H1 (cell line): ENCODE data around the gene RTEL1. TPM values are rescaled to one million over a fixed set of nuclear protein-coding genes. Genes with fewer than 3 reads are reported as not detected.

Source experiments
- CTCF ChIA-PET: fragments of 300-600 bp; sonication (Branson Sonifier 250); formaldehyde crosslinking; loops from one replicate; lab custom pipeline; 2021; ENCODE audit not compliant: partially characterized antibody; lab: Charles Lee
- POLR2A ChIA-PET: fragments of 300-600 bp; sonication (Branson Sonifier 250); formaldehyde crosslinking; loops from one replicate; lab custom pipeline; 2021; ENCODE audit warnings: inconsistent platforms; ENCODE audit not compliant: partially characterized antibody; lab: Charles Lee
- DNase-seq, 2 experiments: peaks; one replicate each; pipeline versions ENCODE4 v3.0.0 to v3.0.0-alpha.2; 2010 to 2022; ENCODE audit warnings: low spot score in 2 of 2, low read depth in 1 of 2, mixed read lengths in 1 of 2
- FAIRE-seq: peaks from 2 replicates; lab custom pipeline; 2011; peaks lifted over from hg19 to GRCh38; lab: Jason Lieb, UNC
- H2AFZ ChIP-seq: 2 replicates; pipeline ENCODE4 v1.8.1; 2012; ENCODE audit warnings: low read length, inconsistent platforms
- H2AK5ac ChIP-seq: 2 replicates; pipeline ENCODE4 v1.6.1; 2013; ENCODE audit warnings: low read depth, low read length
- H2BK120ac ChIP-seq: replicated peaks from 2 replicates; pipeline ENCODE3; 2013; ENCODE audit warnings: low read depth, low read length, inconsistent platforms
- H2BK12ac ChIP-seq: 2 replicates; pipeline ENCODE4 v1.6.1; 2013; ENCODE audit warnings: low read depth, low read length
- H2BK15ac ChIP-seq: 2 replicates; pipeline ENCODE4 v1.6.1; 2013; ENCODE audit warnings: low read length
- H2BK20ac ChIP-seq: 2 replicates; pipeline ENCODE4 v1.6.1; 2013; ENCODE audit warnings: low read length
- H2BK5ac ChIP-seq: 2 replicates; pipeline ENCODE4 v1.6.1; 2013; ENCODE audit warnings: low read depth, low read length
- H3K14ac ChIP-seq: 2 replicates; pipeline ENCODE4 v1.6.1; 2013; ENCODE audit warnings: inconsistent platforms; ENCODE audit not compliant: insufficient read length
- H3K18ac ChIP-seq: 2 replicates; pipeline ENCODE4 v1.6.1; 2013; ENCODE audit warnings: low read length; ENCODE audit errors: extremely low read depth
- H3K23ac ChIP-seq: 2 replicates; pipeline ENCODE4 v1.6.1; 2013; ENCODE audit warnings: inconsistent platforms; ENCODE audit not compliant: insufficient read length
- H3K23me2 ChIP-seq: 2 replicates; pipeline ENCODE4 v1.6.1; 2013; ENCODE audit warnings: low read depth, low read length
- H3K27ac ChIP-seq: 2 replicates; pipeline ENCODE4 v1.6.1; 2011; ENCODE audit warnings: low read depth, low read length, inconsistent platforms
- H3K27me3 ChIP-seq, 4 experiments: replicated peaks in 1 of 4; 1 replicate in 1 of 4; 2 replicates in 3 of 4; pipeline versions ENCODE4 v1.6.1 to v1.8.1; 2011 to 2013; ENCODE audit warnings: low read length in 3 of 4, mild to moderate bottlenecking in 3 of 4, inconsistent platforms in 2 of 4, mixed read lengths in 2 of 4, moderate library complexity in 1 of 4; ENCODE audit not compliant: control insufficient read depth in 3 of 4, insufficient read depth in 3 of 4; ENCODE audit errors: extremely low read depth in 1 of 4
- H3K36me3 ChIP-seq, 4 experiments: 2 replicates each; pipeline versions ENCODE4 v1.6.1 to v1.8.1; 2011 to 2013; ENCODE audit warnings: mild to moderate bottlenecking in 4 of 4, low read length in 3 of 4, moderate library complexity in 2 of 4, control low read depth in 1 of 4, inconsistent platforms in 1 of 4; ENCODE audit not compliant: insufficient read depth in 4 of 4, control insufficient read depth in 2 of 4
- H3K4ac ChIP-seq: replicated peaks from 2 replicates; pipeline ENCODE3; 2013; ENCODE audit warnings: low read length, low read depth, mixed read lengths, inconsistent platforms; ENCODE audit not compliant: insufficient read length
- H3K4me1 ChIP-seq, 4 experiments: replicated peaks in 1 of 4; 1 replicate in 1 of 4; 2 replicates in 3 of 4; pipeline versions ENCODE4 v1.6.1 to v1.8.1; 2011 to 2013; ENCODE audit warnings: low read length in 3 of 4, inconsistent platforms in 2 of 4, mixed read lengths in 1 of 4; ENCODE audit not compliant: insufficient read depth in 4 of 4, control insufficient read depth in 3 of 4
- H3K4me2 ChIP-seq, 2 experiments: 2 replicates each; pipeline versions ENCODE4 v1.6.1 to v1.8.1; 2011 to 2013; ENCODE audit warnings: low read depth in 2 of 2, low read length in 2 of 2, control low read depth in 1 of 2, inconsistent platforms in 1 of 2, mild to moderate bottlenecking in 1 of 2; ENCODE audit not compliant: insufficient read depth in 1 of 2
- H3K4me3 ChIP-seq, 4 experiments: fragments of 200-600, 300-600 bp in 1 of 4; sonication (generic), shearing (Covaris generic), sonication (Bioruptor Twin) in 1 of 4; 2 replicates each; pipeline versions ENCODE4 v1.5.1 to v1.8.1; 2011 to 2016; ENCODE audit warnings: low read length in 4 of 4, low read depth in 3 of 4, control low read depth in 2 of 4, inconsistent platforms in 2 of 4, mild to moderate bottlenecking in 2 of 4, mixed read lengths in 1 of 4, moderate library complexity in 1 of 4; ENCODE audit not compliant: insufficient read depth in 2 of 4; ENCODE audit errors: extremely low read depth in 1 of 4
- H3K56ac ChIP-seq: replicated peaks from 2 replicates; pipeline ENCODE3; 2013; ENCODE audit warnings: low read depth, mild to moderate bottlenecking, mixed read lengths, low read length, inconsistent platforms; ENCODE audit not compliant: insufficient read length
- H3K79me1 ChIP-seq: 2 replicates; pipeline ENCODE4 v1.6.1; 2013; ENCODE audit warnings: low read depth, low read length, control low read depth
- H3K79me2 ChIP-seq, 2 experiments: 2 replicates each; pipeline versions ENCODE4 v1.6.1 to v1.8.1; 2012 to 2013; ENCODE audit warnings: low read length in 2 of 2, mild to moderate bottlenecking in 2 of 2, inconsistent platforms in 1 of 2; ENCODE audit not compliant: insufficient read depth in 2 of 2, control insufficient read depth in 1 of 2
- H3K9ac ChIP-seq, 4 experiments: replicated peaks in 1 of 4; 1 replicate in 1 of 4; 2 replicates in 3 of 4; pipeline versions ENCODE4 v1.6.1 to v1.8.1; 2011 to 2013; ENCODE audit warnings: low read depth in 3 of 4, low read length in 3 of 4, control low read depth in 2 of 4, mild to moderate bottlenecking in 2 of 4, moderate library complexity in 2 of 4, inconsistent platforms in 1 of 4; ENCODE audit errors: extremely low read depth in 1 of 4
- H3K9me3 ChIP-seq, 2 experiments: 2 replicates each; pipeline versions ENCODE4 v1.6.1 to v1.8.1; 2012 to 2013; ENCODE audit warnings: mild to moderate bottlenecking in 2 of 2, moderate library complexity in 2 of 2, control low read depth in 1 of 2, inconsistent platforms in 1 of 2, low read depth in 1 of 2, low read length in 1 of 2, mixed read lengths in 1 of 2; ENCODE audit not compliant: insufficient read depth in 2 of 2
- H4K20me1 ChIP-seq, 2 experiments: replicated peaks in 1 of 2; 2 replicates each; pipeline versions ENCODE3 to v1.8.1; 2011 to 2013; ENCODE audit warnings: inconsistent platforms in 2 of 2, low read length in 2 of 2, mild to moderate bottlenecking in 1 of 2; ENCODE audit not compliant: insufficient read depth in 2 of 2, control insufficient read depth in 1 of 2
- H4K5ac ChIP-seq: 2 replicates; pipeline ENCODE4 v1.6.1; 2013; ENCODE audit warnings: low read length, low read depth, mixed read lengths, inconsistent platforms; ENCODE audit not compliant: insufficient read length
- H4K8ac ChIP-seq: 2 replicates; pipeline ENCODE4 v1.8.0; 2013; ENCODE audit warnings: mild to moderate bottlenecking, moderate library complexity, low read length, inconsistent platforms; ENCODE audit not compliant: insufficient read depth; ENCODE audit errors: extremely low read depth
- H4K91ac ChIP-seq: replicated peaks from 2 replicates; pipeline ENCODE3; 2013; ENCODE audit warnings: low read length, mixed read lengths, inconsistent platforms; ENCODE audit not compliant: insufficient read length
- BRCA1 ChIP-seq: IDR thresholded peaks from 2 replicates; pipeline ENCODE4 v1.6.1; 2012; ENCODE audit warnings: low read depth, low read length, improper control_type of control experiment
- CREB1 ChIP-seq: IDR thresholded peaks from 2 replicates; pipeline ENCODE4 v1.6.1; 2012; ENCODE audit warnings: inconsistent platforms
- EGR1 ChIP-seq: IDR thresholded peaks from 2 replicates; pipeline ENCODE4 v1.6.1; 2011; ENCODE audit warnings: low read depth, low read length, borderline replicate concordance
- GABPA ChIP-seq: IDR thresholded peaks from 2 replicates; pipeline ENCODE4 v1.6.1; 2011; ENCODE audit warnings: mild to moderate bottlenecking, low read length, moderate library complexity, borderline replicate concordance; ENCODE audit not compliant: insufficient read depth
- JUND ChIP-seq: IDR thresholded peaks from 2 replicates; pipeline ENCODE4 v1.6.1; 2011; ENCODE audit warnings: mild to moderate bottlenecking, improper control_type of control experiment, low read length
- KDM4A ChIP-seq: IDR thresholded peaks from one replicate; pipeline ENCODE4 v1.7.1; 2012; ENCODE audit warnings: low read depth, mild to moderate bottlenecking, moderate library complexity, low read length, inconsistent platforms; ENCODE audit not compliant: severe bottlenecking
- MAFK ChIP-seq: IDR thresholded peaks from 2 replicates; pipeline ENCODE4 v1.6.1; 2012; ENCODE audit warnings: low read depth, mild to moderate bottlenecking, improper control_type of control experiment, low read length
- POLR2AphosphoS5 ChIP-seq: IDR thresholded peaks from 2 replicates; pipeline ENCODE4 v1.6.1; 2011; ENCODE audit warnings: low read depth, low read length
- POU5F1 ChIP-seq: IDR thresholded peaks from 2 replicates; pipeline ENCODE4 v1.6.1; 2011; ENCODE audit warnings: low read depth, mild to moderate bottlenecking, low read length, moderate library complexity
- SIN3A ChIP-seq, 2 experiments: IDR thresholded peaks in 1 of 2; conservative IDR thresholded peaks in 1 of 2; 2 replicates each; pipeline ENCODE4 v1.6.1; 2011 to 2012; ENCODE audit warnings: low read length in 2 of 2, improper control_type of control experiment in 1 of 2, low read depth in 1 of 2, mild to moderate bottlenecking in 1 of 2
- ZNF274 ChIP-seq: IDR thresholded peaks from 2 replicates; pipeline ENCODE4 v1.7.0; 2012; ENCODE audit warnings: low read length, borderline replicate concordance; ENCODE audit errors: extremely low read depth
- WGBS, 2 experiments: shearing (Covaris generic) in 1 of 2; methylation state at CpG; one replicate each; pipeline versions ENCODE4 v1.1.6 to v1.1.7; 2013 to 2015; ENCODE audit warnings: low lambda C conversion rate in 2 of 2, mixed read lengths in 2 of 2, inconsistent platforms in 1 of 2, low coverage in 1 of 2, missing lambda C conversion rate in 1 of 2; ENCODE audit not compliant: insufficient replicate concordance in 2 of 2, insufficient coverage in 1 of 2, insufficient read length in 1 of 2; ENCODE audit errors: extremely low coverage in 1 of 2, missing lambda C conversion rate in 1 of 2; 5-methylcytosine and 5-hydroxymethylcytosine counted together
- polyA plus RNA-seq, 7 experiments: library from polyadenylated mRNA; depleted of rRNA in 3 of 7; stranded (reverse) in 5 of 7; unstranded in 2 of 7; fragments of >200 nt in 5 of 7; fragments of 200-250 nt in 2 of 7; gene quantifications; 1 replicate in 5 of 7; 2 replicates in 1 of 7; 4 replicates in 1 of 7; pipeline versions ENCODE4 v1.2.1 to v1.2.3, GENCODE V29; 2011 to 2013; ENCODE audit warnings: missing spikeins in 2 of 7, mixed read lengths in 2 of 7
- total RNA-seq: library from RNA; stranded (reverse); fragmentation: NEBNext Ultra II Directional; extraction: Animal tissue kit (Norgen Biotek cat#: 25700); gene quantifications from 2 replicates; pipeline ENCODE4 v1.2.1, GENCODE V29; 2021
- TF ChIP-seq, protein P1 (sequence below): IDR thresholded peaks from 2 replicates; pipeline ENCODE4 v1.6.1; 2012; ENCODE audit warnings: inconsistent platforms

RTEL1 gene
- total and polyA plus RNA-seq, 2 of the 8 experiments (the other 6 are each of a cell fraction or from before 2014, with no cell fraction given) = 16.2 to 37.1 TPM

DNA sequence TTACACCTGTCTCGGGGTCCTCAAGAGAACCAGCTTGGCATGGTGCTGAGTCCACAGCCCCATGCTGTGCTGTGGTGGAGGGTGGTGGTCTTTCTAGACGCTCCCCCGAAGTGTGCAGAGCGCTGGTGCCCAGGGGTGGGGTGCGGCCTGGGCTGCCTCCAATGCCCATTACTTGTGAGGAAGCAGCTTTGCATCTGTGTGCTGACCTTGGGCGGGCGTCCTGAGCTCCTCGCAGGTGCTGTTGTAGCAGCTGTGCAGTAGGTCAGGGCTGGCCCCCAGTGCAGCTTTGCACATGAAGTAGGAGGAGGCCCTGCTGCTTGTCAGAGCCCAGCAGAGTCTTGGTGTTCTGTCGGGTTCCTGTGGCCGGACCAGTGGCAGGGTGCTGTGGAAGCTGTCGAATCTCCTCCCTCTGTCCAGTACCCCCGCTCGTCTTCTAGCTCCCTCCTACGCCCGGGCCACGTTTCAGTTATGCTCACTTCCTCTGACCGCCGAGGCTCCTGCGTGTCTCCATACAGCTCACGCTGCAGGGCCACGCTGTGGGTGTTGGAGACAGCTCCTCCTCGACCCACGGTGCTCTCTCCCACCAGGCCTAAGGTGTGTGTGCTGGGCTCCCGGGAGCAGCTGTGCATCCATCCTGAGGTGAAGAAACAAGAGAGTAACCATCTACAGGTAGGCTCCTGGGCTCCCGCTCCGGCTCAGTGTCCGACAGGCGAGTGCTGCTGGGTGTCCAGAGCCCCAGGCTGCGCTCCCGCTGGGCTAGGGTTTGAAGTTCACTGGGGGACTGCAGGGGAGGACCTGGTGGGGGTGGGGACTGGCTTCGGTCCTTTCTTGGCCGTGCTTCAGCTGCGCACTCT is 4.1 kb downstream of the RTEL1 start:
- Histone ChIP-seq H3K14ac (no peak overlapping the region), H2BK120ac (no peak overlapping the region), H2AFZ (no peak overlapping the region), H3K56ac (no peak overlapping the region), H2BK5ac (no peak overlapping the region), H3K18ac (no peak overlapping the region), H3K4me3 (no peak overlapping the region), H2BK15ac (no peak overlapping the region), H2BK12ac (no peak overlapping the region), H3K27me3 (no peaks in the 10 kb centered on the region), H3K23me2 (peaks cover 9% of the 10 kb centered on the region), H2BK20ac (no peak overlapping the region), H3K23ac (no peak overlapping the region), H4K8ac (no peak overlapping the region), H3K9ac (no peak overlapping the region), H3K4me2 (no peak overlapping the region), H3K79me1 (no peaks in the 10 kb centered on the region; the same call in 1 of the 2 replicates), H3K36me3 (peaks cover 0 to 17% (median 9%) of the 10 kb centered on the region in 4 experiments; a peak in 6 of 8 replicates), H3K79me2 (peaks cover 0 to 9% of the 10 kb centered on the region in 2 experiments; a peak in 1 of 4 replicates), H4K91ac (no peak overlapping the region), H3K4ac (no peak overlapping the region), H3K27ac (no peak overlapping the region), H3K9me3 (no peaks in the 10 kb centered on the region), H4K5ac (no peak overlapping the region), H3K4me1 (peaks cover 0 to 9% (median 5%) of the 10 kb centered on the region in 4 experiments; a peak in 5 of 7 replicates), H4K20me1 (peaks cover 5 to 10% of the 10 kb centered on the region in 2 experiments), H2AK5ac (no peak overlapping the region)
- POLR2A ChIA-PET = interaction anchor here (0.9 to 1.4 kb wide), 7 partner anchors 9 to 203 kb away, joined by 3 to 5 read pairs (median 3); partner anchors contain the start of genes STMN3, TNFRSF6B and TPD52L2
- WGBS, 2 experiments = 91% methylated on average over 31 of the region's 33 CpGs; no CpG with 5 or more reads in 1 of the 2 experiments
- CTCF ChIA-PET = interaction anchor here (0.7 to 1.3 kb wide), 5 partner anchors 16 to 73 kb away, joined by 3 to 5 read pairs (median 3); no protein-coding TSS in a partner anchor
- no peak for DNase-seq
- no peak for FAIRE-seq
- TF ChIP-seq JUND = no peak
- TF ChIP-seq KDM4A = no peak
- TF ChIP-seq SIN3A (conservative IDR thresholded peaks at IDR 0.05 in 1 of 2, IDR thresholded peaks at IDR 0.05 in 1 of 2; ENCODE audit: low read depth in 1 of 2, low read length in 2 of 2) = no peak
- no peak for TF ChIP-seq POU5F1
- TF ChIP-seq CREB1 = no peak
- no peak for TF ChIP-seq BRCA1
- no peak for TF ChIP-seq MAFK
- TF ChIP-seq GABPA = no peak
- TF ChIP-seq, protein P1, sequence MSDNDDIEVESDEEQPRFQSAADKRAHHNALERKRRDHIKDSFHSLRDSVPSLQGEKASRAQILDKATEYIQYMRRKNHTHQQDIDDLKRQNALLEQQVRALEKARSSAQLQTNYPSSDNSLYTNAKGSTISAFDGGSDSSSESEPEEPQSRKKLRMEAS = no peak
- TF ChIP-seq ZNF274 = no peak
- no peak for TF ChIP-seq EGR1
- TF ChIP-seq POLR2AphosphoS5 = no peak
